ENCODE results near the gene PNKP. TPM values are rescaled to one million over a fixed set of nuclear protein-coding genes. Genes with fewer than 3 reads are reported as not detected.

PNKP gene
- total and polyA plus RNA-seq, 2 of the 8 experiments (the other 6 are each of a cell fraction or from before 2014, with no cell fraction given): 45.8 to 105 TPM

GRCh38 chr19:49823472-49823871 is 43.9 kb downstream of the PNKP start (continued):
- TF ChIP-seq CHD7 (IDR thresholded peaks at IDR 0.05; ENCODE audit: insufficient replicate concordance, low read length) (no peak), BRCA1 (IDR thresholded peaks at IDR 0.05; ENCODE audit: low read depth, low read length) (no peak), SP1 (IDR thresholded peaks at IDR 0.05; ENCODE audit: low read depth, low read length) (no peak), TAF1 (IDR thresholded peaks at IDR 0.05; ENCODE audit: low read depth, low read length) (no peak), YY1 (IDR thresholded peaks at IDR 0.05; ENCODE audit: low read depth, low read length) (no peak), RNF2 (IDR thresholded peaks at IDR 0.05; ENCODE audit: borderline replicate concordance, low read depth, low read length, missing control alignments, poor library complexity, severe bottlenecking) (no peak), ZNF274 (IDR thresholded peaks at IDR 0.05; ENCODE audit: borderline replicate concordance, extremely low read depth, low read length) (no peak), HDAC2 (IDR thresholded peaks at IDR 0.05; ENCODE audit: borderline replicate concordance in 1 of 2, low read depth in 2 of 2, low read length in 2 of 2) (no peak), PHF8 (conservative IDR thresholded peaks at IDR 0.05; ENCODE audit: low read depth, low read length) (no peak), SUZ12 (IDR thresholded peaks at IDR 0.05; ENCODE audit: low read length) (no peak), SP2 (IDR thresholded peaks at IDR 0.05; ENCODE audit: low read length) (no peak), SIN3A (conservative IDR thresholded peaks at IDR 0.05 in 1 of 2, IDR thresholded peaks at IDR 0.05 in 1 of 2; ENCODE audit: low read depth in 1 of 2, low read length in 2 of 2) (no peak)

Measured in H1 (cell line).